Stomach (tissue), 4 donors: ENCODE measurements around the gene NDUFS1.

Source experiments
- POLR2AphosphoS5 ChIP-seq, 3 donors: sonication (generic); formaldehyde crosslinking; IDR thresholded peaks; one replicate each; pipeline ENCODE4 v1.6.1; 2016; ENCODE audit warnings: antibody characterized with exemption in 3 of 3
- TF ChIP-seq, protein P1 (sequence below), 7 experiments: fragments of 450-650 bp in 4 of 7; fragments of 200-600 bp in 3 of 7; sonication (generic) in 3 of 7; IDR thresholded peaks; one replicate each; pipeline ENCODE4 v1.5.1; 2016 to 2019; ENCODE audit warnings: antibody characterized with exemption in 7 of 7, control low read depth in 2 of 7, mild to moderate bottlenecking in 1 of 7

DNA sequence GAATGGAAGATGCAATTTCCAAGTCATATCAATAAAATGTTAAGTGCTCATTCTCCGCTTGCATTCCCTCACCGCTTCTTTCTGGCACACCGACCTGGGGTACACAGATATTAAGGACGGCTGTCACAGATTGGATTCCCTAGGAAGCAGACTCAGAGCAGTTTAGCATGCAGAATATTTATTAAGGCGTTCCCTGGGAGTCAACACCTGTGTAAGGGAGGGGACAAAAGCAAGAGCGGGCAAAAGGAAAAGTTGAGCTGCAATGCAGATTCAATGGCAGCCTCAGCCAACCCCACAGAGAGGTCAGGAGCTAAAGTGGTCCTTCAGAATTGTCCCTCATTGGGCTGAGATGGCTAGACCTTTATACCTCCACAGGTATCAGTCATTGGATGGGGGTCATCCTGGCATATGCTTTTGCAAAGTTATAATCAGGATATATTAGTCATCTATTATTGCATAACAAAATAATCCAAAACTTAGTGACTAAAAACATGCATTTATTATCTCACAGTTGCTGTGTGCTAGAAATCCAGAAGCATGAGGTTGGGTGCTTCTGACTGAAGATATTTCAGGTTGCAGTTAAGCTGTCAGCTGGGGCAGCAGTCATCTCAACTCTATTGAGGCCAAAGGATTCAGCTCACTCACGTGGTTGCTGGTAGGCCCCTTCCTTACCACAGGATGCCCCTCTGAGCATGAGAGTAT, 46.2 kb downstream of the NDUFS1 start:
- TF ChIP-seq POLR2AphosphoS5 (IDR thresholded peaks at IDR 0.05) = no peak
- TF ChIP-seq, protein P1, sequence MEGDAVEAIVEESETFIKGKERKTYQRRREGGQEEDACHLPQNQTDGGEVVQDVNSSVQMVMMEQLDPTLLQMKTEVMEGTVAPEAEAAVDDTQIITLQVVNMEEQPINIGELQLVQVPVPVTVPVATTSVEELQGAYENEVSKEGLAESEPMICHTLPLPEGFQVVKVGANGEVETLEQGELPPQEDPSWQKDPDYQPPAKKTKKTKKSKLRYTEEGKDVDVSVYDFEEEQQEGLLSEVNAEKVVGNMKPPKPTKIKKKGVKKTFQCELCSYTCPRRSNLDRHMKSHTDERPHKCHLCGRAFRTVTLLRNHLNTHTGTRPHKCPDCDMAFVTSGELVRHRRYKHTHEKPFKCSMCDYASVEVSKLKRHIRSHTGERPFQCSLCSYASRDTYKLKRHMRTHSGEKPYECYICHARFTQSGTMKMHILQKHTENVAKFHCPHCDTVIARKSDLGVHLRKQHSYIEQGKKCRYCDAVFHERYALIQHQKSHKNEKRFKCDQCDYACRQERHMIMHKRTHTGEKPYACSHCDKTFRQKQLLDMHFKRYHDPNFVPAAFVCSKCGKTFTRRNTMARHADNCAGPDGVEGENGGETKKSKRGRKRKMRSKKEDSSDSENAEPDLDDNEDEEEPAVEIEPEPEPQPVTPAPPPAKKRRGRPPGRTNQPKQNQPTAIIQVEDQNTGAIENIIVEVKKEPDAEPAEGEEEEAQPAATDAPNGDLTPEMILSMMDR (IDR thresholded peaks at IDR 0.05) = no peak
